ENCODE data around the gene GRB7.
"Not testable (repeated sequence)": the region's sequence is repeated elsewhere in the genome, so short reads cannot be mapped to it uniquely, and the experiment has no call there.

GRB7 gene

GRCh38 chr17:39755554-39756379, 18.0 kb downstream of the GRB7 start:
- H3K27ac ChIP-seq (ENCODE audit: low read length), result no peak overlapping the region
- H3K27me3 ChIP-seq (ENCODE audit: insufficient read depth, low read length), result peaks cover 39% of the 10 kb centered on the region
- no peaks in the 10 kb centered on the region for H3K9me3 ChIP-seq (ENCODE audit: insufficient read depth, low read depth, low read length)
- H3K9ac ChIP-seq (ENCODE audit: low read depth, low read length), result no peak overlapping the region
- 0 out of 2 replicates have a peak overlapping the region, but pooled peaks have one; percentile 75 for H3K4me3 ChIP-seq (ENCODE audit: low read length)
- H3K4me1 ChIP-seq (ENCODE audit: insufficient read depth, low read length), result peaks cover 16% of the 10 kb centered on the region
- no peaks in the 10 kb centered on the region for H3K36me3 ChIP-seq (ENCODE audit: insufficient read depth, low read depth, low read length)

GRCh38 chr17:39756380-39757079, 18.8 kb downstream of the GRB7 start:
- no peaks in the 10 kb centered on the region for H3K36me3 ChIP-seq (ENCODE audit: insufficient read depth, low read depth, low read length)
- H3K27ac ChIP-seq (ENCODE audit: low read length), result no peak overlapping the region
- H3K27me3 ChIP-seq (ENCODE audit: insufficient read depth, low read length), result peaks cover 39% of the 10 kb centered on the region
- H3K4me1 ChIP-seq (ENCODE audit: insufficient read depth, low read length), result peaks cover 16% of the 10 kb centered on the region
- no peaks in the 10 kb centered on the region for H3K9me3 ChIP-seq (ENCODE audit: insufficient read depth, low read depth, low read length)
- no peak overlapping the region for H3K9ac ChIP-seq (ENCODE audit: low read depth, low read length)
- H3K4me3 ChIP-seq (ENCODE audit: low read length), result no peak overlapping the region

DNA sequence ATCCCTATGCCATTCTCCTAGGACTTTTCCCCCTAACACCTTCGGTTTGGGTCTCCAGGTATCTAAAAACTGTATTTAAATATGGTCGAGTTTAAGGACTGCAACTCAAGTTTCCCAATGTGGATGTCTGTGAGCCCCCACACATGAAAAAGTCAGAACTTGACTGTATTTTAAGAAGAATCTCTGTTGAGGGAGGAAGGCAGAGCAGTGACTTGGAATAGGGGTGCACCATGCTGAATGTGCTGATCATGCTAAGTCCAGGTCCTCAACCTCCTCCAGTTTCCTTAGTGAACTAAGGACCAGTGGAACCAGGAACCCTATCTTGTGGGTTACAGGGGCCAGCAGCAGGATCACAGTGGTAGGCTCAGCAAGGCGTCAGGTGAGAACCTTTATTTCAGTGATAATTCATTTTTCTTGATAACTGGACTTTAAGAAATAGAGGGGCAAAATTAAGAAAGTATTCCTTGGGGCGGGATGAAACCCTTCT, 19.5 kb downstream of the GRB7 start:
- H3K27me3 ChIP-seq (ENCODE audit: insufficient read depth, low read length), result peaks cover 39% of the 10 kb centered on the region
- no peak overlapping the region for H3K4me3 ChIP-seq (ENCODE audit: low read length)
- peaks cover 14% of the 10 kb centered on the region for H3K4me1 ChIP-seq (ENCODE audit: insufficient read depth, low read length)
- H3K9me3 ChIP-seq (ENCODE audit: insufficient read depth, low read depth, low read length), result no peaks in the 10 kb centered on the region
- H3K9ac ChIP-seq (ENCODE audit: low read depth, low read length), result no peak overlapping the region
- no peak overlapping the region for H3K27ac ChIP-seq (ENCODE audit: low read length)
- no peaks in the 10 kb centered on the region for H3K36me3 ChIP-seq (ENCODE audit: insufficient read depth, low read depth, low read length)

DNA sequence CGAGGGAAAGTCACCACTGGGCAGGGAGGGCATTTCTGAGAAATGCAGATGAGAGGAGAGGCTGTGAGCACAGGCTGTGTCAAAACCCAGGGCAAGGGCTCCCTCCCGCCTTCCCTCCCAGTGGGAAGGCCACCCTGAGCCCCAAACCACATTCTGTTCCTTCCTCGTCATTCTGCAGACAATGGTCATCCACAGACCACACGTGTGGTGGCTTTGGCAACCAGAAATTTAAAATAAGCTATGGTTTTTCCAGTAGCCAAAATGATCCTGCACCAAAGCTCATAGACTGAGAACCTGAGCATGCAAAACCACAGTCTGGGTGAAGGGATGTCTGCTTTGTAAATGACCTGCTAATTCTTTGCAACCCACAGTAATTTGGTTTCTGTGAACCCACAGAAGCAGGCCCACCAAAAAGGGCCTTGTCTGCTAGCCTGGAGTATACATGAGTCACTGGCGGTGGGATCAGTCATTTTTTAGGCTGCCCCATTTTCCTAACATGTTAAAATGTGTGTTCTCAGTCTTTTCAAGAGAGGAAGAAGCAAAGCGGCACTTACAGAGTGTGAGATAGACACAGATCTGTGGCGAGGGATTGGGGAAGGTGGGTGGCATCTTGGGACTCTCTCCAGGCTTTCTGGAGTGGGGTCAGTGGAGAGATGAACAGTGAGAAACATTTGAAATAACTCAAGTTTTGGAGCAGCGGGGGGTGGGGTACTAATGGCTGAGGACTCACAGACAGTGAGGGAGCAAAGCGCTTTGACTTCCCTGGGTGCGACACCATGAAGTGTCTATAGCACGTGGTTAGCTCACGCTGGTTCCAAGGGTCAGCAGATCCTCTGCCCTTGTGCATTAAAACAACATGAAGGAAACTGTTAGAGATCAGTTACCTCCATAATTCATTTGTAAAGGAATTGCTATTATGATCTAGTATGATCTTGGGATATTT, 20.5 kb downstream of the GRB7 start:
- Histone ChIP-seq H3K4me3 (ENCODE audit: low read length) (no peak overlapping the region), H3K36me3 (ENCODE audit: insufficient read depth, low read depth, low read length) (no peaks in the 10 kb centered on the region), H3K9ac (ENCODE audit: low read depth, low read length) (no peak overlapping the region), H3K9me3 (ENCODE audit: insufficient read depth, low read depth, low read length) (no peaks in the 10 kb centered on the region), H3K4me1 (ENCODE audit: insufficient read depth, low read length) (peaks cover 13% of the 10 kb centered on the region), H3K27ac (ENCODE audit: low read length) (no peak overlapping the region), H3K27me3 (ENCODE audit: insufficient read depth, low read length) (peaks cover 34% of the 10 kb centered on the region)

- H3K36me3 ChIP-seq (ENCODE audit: insufficient read depth, low read depth, low read length), result no peaks in the 10 kb centered on the region
- H3K27ac ChIP-seq (ENCODE audit: low read length), result no peak overlapping the region
- no peaks in the 10 kb centered on the region for H3K9me3 ChIP-seq (ENCODE audit: insufficient read depth, low read depth, low read length)
- no peak overlapping the region for H3K4me3 ChIP-seq (ENCODE audit: low read length)
- H3K4me1 ChIP-seq (ENCODE audit: insufficient read depth, low read length), result peaks cover 13% of the 10 kb centered on the region
- no peak overlapping the region for H3K9ac ChIP-seq (ENCODE audit: low read depth, low read length)
- peaks cover 28% of the 10 kb centered on the region for H3K27me3 ChIP-seq (ENCODE audit: insufficient read depth, low read length)
Observed at GRCh38 chr17:39759204-39759603, 21.5 kb downstream of the GRB7 start.

DNA sequence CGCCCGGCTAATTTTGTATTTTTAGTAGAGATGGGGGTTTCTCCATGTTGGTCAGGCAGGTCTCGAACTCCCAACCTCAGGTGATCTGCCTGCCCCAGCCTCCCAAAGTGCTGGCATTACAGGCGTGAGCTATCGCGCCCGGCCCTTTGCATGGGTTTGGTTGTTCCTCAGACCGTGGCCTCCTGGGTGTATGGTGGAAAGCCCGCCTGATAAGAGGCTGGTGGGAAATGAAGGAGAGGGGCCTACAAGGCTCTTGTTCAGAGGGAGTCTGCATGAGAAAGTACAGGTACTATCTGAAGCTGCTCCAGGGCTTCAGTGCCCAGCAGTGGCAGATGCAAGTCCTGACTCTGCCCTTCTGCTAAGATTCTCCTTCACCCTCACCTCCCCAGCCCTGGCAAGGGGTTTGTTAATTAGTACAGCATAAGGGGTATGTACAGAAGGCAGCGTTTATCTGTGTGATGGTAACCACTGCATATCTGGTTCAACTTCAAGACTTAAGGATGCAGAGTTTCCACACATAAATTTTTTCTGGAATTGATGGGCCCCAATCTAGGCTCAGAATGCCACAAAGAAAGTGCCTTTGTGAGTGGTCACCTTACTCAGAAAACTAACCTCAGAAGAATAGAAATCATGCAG, 24.2 kb downstream of the GRB7 start:
- peaks cover 7% of the 10 kb centered on the region; the same call in 1 of the 2 replicates for H3K27me3 ChIP-seq (ENCODE audit: insufficient read depth, low read length)
- H3K9ac ChIP-seq (ENCODE audit: low read depth, low read length), result no peak overlapping the region
- H3K4me3 ChIP-seq (ENCODE audit: low read length), result no peak overlapping the region
- H3K4me1 ChIP-seq (ENCODE audit: insufficient read depth, low read length), result no peaks in the 10 kb centered on the region
- H3K36me3 ChIP-seq (ENCODE audit: insufficient read depth, low read depth, low read length), result no peaks in the 10 kb centered on the region
- H3K27ac ChIP-seq (ENCODE audit: low read length), result no peak overlapping the region
- H3K9me3 ChIP-seq (ENCODE audit: insufficient read depth, low read depth, low read length), result no peaks in the 10 kb centered on the region

DNA sequence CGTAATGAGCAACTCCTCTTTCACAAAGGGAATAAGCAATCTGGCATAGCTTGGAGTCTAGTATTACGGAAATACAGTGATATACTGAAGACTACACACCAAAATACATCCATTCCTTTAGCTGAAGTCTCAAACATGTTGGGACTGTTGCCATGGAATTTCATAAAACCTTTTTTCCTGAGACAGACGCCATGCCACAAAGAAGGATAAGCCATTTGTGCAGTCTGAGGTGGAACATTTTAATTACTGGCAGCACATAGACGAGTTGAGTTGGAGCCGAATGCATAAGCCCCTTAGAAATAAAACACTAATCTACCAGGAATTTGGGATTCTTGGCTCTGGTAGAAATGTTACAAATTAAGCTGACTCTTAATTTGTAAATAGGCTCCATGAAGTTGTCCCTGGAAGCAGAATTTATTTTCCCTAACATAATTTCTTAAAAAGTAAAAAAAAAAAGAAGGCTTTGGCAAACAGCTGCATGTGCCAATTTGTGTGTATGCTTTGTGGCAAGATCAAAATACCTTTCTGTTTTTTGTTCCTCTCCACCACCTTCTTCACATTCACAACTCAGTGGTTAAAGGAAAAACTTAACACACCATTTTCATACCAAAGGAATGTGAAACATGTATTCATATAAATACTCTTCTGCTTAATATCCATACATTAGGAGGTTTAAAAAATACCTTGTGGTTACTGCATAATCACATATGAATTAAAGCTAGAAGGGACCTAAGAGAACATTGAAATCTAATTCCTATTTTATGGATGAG, 25.5 kb downstream of the GRB7 start:
- H3K9ac ChIP-seq (ENCODE audit: low read depth, low read length), result no peak overlapping the region
- H3K9me3 ChIP-seq (ENCODE audit: insufficient read depth, low read depth, low read length), result no peaks in the 10 kb centered on the region
- H3K36me3 ChIP-seq (ENCODE audit: insufficient read depth, low read depth, low read length), result no peaks in the 10 kb centered on the region
- H3K4me3 ChIP-seq (ENCODE audit: low read length), result no peak overlapping the region
- no peaks in the 10 kb centered on the region for H3K27me3 ChIP-seq (ENCODE audit: insufficient read depth, low read length)
- no peaks in the 10 kb centered on the region for H3K4me1 ChIP-seq (ENCODE audit: insufficient read depth, low read length)
- no peak overlapping the region for H3K27ac ChIP-seq (ENCODE audit: low read length)

DNA sequence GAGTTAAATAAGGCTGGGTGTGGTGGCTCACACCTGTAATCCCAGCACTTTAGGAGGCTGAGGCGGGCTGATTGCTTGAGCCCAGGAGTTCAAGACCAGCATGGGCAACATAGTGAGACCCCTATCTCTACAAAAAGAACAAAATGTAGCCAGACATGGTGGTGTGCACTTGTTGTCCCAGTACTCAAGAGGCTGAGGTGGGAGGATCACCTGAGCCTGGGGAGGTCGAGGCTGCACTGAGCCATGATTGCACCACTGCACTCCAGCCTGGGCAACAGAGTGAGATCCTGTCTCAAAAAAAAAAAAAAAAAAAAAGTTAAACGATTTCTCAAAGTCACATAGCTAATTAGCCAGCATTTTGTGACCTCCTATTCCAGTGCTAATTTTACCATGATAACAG, 26.4 kb downstream of the GRB7 start:
- not testable (repeated sequence) for H3K27me3 ChIP-seq (ENCODE audit: insufficient read depth, low read length); H3K36me3 ChIP-seq (ENCODE audit: insufficient read depth, low read depth, low read length); H3K27ac ChIP-seq (ENCODE audit: low read length); H3K9ac ChIP-seq (ENCODE audit: low read depth, low read length); H3K4me1 ChIP-seq (ENCODE audit: insufficient read depth, low read length); H3K9me3 ChIP-seq (ENCODE audit: insufficient read depth, low read depth, low read length); H3K4me3 ChIP-seq (ENCODE audit: low read length)

DNA sequence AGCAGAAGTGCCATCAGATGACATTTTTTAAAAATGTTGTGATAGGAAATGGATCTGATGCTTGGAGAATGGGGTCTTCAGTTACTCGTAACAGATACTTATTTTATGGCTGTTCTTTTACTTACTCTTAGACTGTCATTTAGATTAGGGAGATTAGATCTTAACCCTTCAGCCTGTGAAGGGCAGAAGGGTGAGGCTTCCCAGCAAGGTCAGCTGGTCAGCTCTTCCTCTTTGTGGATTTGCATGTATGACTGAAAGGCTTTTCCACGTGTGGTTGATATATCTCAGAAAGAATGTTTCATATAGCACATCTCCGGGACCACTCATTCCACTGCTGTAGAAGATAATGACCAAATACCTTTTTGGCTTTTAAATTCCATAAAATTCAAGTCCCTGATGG, 27.4 kb downstream of the GRB7 start:
- no peaks in the 10 kb centered on the region for H3K9me3 ChIP-seq (ENCODE audit: insufficient read depth, low read depth, low read length)
- H3K4me3 ChIP-seq (ENCODE audit: low read length), result no peak overlapping the region
- no peaks in the 10 kb centered on the region for H3K27me3 ChIP-seq (ENCODE audit: insufficient read depth, low read length)
- no peak overlapping the region for H3K9ac ChIP-seq (ENCODE audit: low read depth, low read length)
- no peak overlapping the region for H3K27ac ChIP-seq (ENCODE audit: low read length)
- H3K36me3 ChIP-seq (ENCODE audit: insufficient read depth, low read depth, low read length), result no peaks in the 10 kb centered on the region
- no peaks in the 10 kb centered on the region for H3K4me1 ChIP-seq (ENCODE audit: insufficient read depth, low read length)

DNA sequence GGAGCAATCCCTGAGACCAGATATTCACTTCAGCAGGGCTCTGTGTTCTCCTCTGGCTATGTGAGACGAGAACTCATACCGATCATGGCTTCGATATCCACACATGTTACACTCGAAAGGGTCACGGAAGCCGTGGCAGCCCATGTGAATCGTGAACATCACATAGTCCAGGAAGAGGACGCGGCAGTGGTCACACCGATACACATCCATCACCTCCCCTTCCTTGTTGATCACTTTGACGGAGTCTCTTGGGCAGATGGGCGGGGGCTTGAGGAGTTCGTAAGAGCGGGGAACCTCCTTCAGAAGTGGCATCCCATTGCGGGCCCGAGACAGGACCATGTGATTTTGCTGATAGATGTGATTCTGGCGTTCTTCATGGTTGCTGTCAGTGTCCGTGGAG, 28.0 kb downstream of the GRB7 start:
- no peaks in the 10 kb centered on the region for H3K36me3 ChIP-seq (ENCODE audit: insufficient read depth, low read depth, low read length)
- no peaks in the 10 kb centered on the region for H3K9me3 ChIP-seq (ENCODE audit: insufficient read depth, low read depth, low read length)
- H3K27me3 ChIP-seq (ENCODE audit: insufficient read depth, low read length), result no peaks in the 10 kb centered on the region
- H3K4me3 ChIP-seq (ENCODE audit: low read length), result no peak overlapping the region
- H3K27ac ChIP-seq (ENCODE audit: low read length), result no peak overlapping the region
- no peaks in the 10 kb centered on the region for H3K4me1 ChIP-seq (ENCODE audit: insufficient read depth, low read length)
- H3K9ac ChIP-seq (ENCODE audit: low read depth, low read length), result no peak overlapping the region

Data from iPS-20b (cell line).